Measurements from ENCODE around the gene TNFRSF4. TPM values are rescaled to one million over a fixed set of nuclear protein-coding genes. Genes with fewer than 3 reads are reported as not detected.

The TNFRSF4 gene
- total RNA-seq, 1 experiment from 2014 or later, result 0.17 TPM

GRCh38 chr1:1170215-1171091, 43.5 kb downstream of the TNFRSF4 start:
- DNase-seq (ENCODE audit: low read depth), result no peak

DNA sequence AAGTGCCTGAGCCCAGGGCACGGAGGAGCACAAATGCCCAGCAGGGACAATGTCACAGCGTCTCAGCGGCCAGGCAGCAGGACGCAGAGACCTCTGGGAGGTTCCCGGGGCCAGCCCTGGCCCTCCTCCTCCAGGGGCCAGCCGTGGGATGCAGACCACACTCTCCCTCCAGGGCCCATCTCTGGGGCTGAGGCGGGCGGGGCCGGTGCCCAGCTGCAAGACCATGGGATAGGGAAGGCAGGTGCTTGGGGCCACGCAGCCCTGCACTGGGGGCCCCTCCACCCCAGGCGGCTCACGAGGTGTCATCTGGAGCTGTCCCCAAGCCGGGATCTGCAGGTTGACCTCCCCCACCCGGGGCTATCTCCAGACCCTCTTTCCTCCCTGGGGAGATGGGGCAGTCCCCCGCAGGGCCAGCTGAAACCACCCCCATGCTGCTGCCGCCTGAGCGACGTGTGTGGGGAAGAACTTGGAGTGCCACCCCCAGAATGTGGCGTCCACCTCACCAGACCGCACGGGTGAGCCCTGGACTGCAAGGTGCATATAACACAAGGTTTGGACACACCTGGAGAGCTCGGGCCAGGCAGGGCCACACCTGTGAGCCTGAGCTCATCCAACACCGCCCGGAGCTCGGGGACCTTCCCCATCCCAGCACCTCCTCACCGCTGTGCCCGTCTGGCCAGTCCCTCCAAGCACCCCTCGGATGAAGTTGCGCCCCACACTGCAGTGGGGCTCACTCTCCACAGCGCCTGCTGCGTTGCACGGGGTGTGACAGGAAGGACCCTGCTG, 44.3 kb downstream of the TNFRSF4 start:
- no peak for DNase-seq (ENCODE audit: low read depth)

- DNase-seq (ENCODE audit: low read depth), result no peak
Observed at GRCh38 chr1:1168451-1169411, 45.2 kb downstream of the TNFRSF4 start.

DNA sequence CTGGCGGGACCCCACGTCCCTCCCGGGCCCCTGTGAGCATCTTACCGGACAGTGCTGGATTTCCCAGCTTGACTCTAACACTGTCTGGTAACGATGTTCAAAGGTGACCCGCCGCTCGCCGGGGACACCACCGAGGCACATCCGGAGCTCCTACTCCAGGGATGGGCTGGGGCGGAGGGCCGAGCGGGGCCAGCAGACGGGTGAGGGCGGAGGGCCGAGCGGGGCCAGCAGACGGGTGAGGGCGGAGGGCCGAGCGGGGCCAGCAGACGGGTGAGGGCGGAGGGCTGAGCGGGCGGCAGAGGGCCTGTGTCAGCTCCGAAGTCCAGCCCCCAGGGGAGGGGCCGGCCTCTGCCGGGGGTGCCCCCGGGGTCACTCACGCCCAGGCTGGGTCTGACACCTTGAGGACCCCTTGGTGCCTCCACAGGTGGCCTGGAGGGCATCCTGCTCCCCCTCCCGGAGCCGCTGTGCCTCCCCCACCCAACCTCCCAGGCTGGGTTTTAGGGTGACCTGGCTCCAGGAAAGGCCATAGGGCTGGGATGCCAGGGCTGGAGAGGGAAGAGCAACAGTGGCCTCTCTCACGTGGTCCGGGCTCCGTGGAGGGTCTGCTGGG, 46.0 kb downstream of the TNFRSF4 start:
- no peak for DNase-seq (ENCODE audit: low read depth)

- DNase-seq (ENCODE audit: low read depth), result no peak
Observed at GRCh38 chr1:1167398-1167821, 46.5 kb downstream of the TNFRSF4 start.

GRCh38 chr1:1166642-1167397, 47.1 kb downstream of the TNFRSF4 start:
- DNase-seq (ENCODE audit: low read depth), result no peak

DNA sequence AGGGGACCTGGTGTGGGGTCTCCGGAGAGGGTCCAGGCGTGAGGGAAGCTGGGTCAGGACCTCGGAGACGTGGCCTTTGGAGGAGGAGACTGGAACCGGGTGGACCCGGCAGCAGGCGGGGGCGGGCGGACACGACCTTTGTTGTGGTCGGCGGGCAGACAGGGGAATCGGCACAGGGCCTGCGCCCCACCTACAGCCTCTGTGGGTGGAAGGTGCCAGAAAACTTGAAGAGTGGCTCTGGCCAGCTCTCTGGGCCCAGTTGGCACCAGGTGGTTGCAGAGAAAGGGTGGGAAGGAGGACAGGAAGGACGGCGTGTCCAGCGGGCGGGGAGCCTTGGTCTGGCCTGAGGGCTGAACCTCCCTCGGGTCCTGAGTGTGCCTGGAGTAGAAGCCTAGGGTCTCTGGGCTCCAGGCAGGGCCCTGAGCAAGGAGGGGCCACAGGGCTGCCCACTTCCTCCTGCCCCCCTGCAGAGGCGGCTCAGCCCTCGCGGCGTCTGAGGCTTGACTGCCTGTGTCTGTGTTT, 48.0 kb downstream of the TNFRSF4 start:
- DNase-seq (ENCODE audit: low read depth), result no peak

DNA sequence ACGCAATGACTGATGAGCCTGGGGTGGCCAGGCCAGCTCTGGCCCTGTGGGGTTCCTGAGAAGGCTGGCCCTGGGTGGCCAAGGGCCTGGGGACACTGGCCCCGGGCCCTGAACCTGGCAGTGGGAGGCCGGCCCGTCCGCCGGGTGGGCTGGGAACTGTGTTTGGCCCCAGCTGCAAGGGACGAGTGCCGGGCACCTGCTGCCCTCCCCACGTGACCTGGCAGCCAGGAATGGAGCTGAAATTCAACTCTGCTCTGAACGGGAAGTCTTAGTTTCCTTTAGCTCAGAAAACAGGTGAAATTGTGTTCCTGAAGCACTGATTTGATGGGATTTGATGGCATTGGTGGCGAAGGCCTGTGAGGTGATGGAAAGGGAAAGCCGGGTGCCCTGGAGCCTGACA, 48.5 kb downstream of the TNFRSF4 start:
- no peak for DNase-seq (ENCODE audit: low read depth)

- DNase-seq (ENCODE audit: low read depth), result no peak
Observed at GRCh38 chr1:1164701-1165451, 49.1 kb downstream of the TNFRSF4 start.

- DNase-seq (ENCODE audit: low read depth), result no peak
Observed at GRCh38 chr1:1164361-1164700, 49.6 kb downstream of the TNFRSF4 start.

DNA sequence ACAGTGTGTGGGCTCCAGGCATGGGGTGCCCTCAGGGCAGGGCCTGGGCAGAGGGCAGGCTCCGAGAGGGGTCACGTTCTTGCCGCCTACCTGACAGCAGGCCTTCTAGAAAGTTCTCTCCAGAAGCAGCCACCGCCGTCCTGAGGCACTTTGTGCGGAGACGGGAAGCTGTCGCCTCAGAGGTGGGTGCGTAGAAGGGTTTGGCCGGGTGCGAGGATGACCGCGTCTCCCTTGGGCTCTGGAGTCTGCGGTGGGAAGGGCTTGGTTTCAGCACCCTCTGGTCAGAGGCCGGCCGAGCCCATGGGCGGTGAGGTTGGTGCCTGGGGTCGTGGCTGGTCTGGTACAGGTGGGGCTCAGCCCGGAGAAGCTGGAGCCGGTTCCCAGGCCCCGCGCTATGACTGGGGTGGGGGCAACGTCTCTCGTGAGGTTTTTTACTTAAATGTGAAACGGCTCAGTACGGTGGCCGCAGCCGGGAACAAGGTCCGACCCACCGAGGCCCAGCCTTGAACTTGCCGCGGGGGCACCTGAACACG, 50.3 kb downstream of the TNFRSF4 start:
- DNase-seq (ENCODE audit: low read depth), result no peak

DNA sequence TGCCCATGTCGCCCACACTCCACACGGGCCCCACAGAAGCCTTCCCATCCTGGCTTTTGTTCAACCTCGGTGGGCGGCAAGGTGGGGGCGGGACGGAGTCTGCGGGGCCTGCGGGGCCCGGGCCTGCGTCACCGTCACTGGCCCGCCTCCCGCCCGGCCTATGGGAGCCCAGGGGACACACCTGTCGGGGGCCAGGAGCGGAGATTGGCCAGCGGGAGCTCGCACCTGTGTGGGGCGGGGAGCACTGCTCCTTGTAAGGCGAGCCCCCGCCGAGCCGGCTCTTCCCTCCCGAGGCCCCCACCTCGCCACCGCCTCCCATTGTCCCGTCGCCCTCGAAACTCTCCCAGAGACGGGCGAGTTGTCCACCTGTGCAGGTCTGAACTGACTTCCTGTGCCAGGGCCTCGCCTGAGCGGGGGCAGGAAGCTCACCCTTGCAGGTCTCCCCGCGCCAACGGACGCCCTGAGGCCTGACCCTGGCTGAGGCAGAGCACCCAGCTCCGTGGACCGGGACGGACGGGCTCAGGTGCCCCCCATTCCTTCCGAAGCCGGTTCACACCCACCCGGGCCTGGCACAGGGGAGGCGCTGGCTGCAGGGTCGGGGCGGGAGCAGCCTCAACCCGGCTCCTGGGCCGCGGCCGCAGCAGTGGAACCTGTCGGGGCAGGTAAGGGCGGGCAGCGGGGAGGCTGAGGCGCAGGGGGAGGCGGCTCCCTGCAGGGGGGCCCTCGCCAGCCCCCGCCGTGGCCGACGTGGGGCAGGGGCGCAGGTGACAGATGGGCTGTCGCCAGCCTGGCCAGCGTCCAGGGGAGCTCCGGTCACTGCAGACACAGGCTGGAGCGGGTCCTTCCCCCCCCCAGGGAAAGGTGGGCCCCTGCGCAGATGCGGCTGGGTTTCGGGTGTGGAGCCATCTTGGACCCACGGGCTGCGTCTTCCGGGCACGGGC, 51.1 kb downstream of the TNFRSF4 start:
- no peak for DNase-seq (ENCODE audit: low read depth)

DNA sequence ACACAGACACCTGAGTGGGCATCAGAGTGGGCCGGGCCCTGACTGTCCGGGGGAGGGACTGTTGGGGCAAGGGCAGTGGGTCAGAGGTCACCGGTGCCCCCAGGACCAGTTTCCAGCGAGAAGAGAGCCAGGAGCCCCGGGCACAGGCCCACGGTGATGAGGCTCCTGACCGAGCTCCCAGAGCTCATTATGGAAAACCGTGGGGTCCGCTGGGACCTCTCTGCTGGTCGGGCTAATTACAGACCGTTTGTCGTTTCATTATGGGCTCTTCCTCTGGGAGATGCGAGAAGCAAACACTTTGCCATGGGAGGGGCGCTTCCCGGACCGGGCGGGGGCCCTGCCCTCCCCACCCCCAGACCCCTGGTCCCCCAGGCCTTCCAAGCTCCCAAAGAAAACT, 52.3 kb downstream of the TNFRSF4 start:
- DNase-seq (ENCODE audit: low read depth), result no peak

Other genes with a start within 250 kb of the TNFRSF4 start
- gene PLEKHN1, start 247.7 kb downstream of the TNFRSF4 start, total RNA-seq (2014; rRNA removed), result 0.19 and 0.40 TPM in 2 replicates
- not detected in 2 replicates for gene PERM1, start 232.1 kb downstream of the TNFRSF4 start, total RNA-seq (2014; rRNA removed)
- 2.4 and 2.9 TPM in 2 replicates for gene HES4, start 214.1 kb downstream of the TNFRSF4 start, total RNA-seq (2014; rRNA removed)
- gene ISG15, start 200.7 kb downstream of the TNFRSF4 start, total RNA-seq (2014; rRNA removed), result 77.6 and 161 TPM in 2 replicates
- 13.3 and 15.5 TPM in 2 replicates for gene AGRN, start 194.0 kb downstream of the TNFRSF4 start, total RNA-seq (2014; rRNA removed)
- not detected in 2 replicates for gene RNF223, start 139.8 kb downstream of the TNFRSF4 start, total RNA-seq (2014; rRNA removed)
- gene C1orf159, start 98.1 kb downstream of the TNFRSF4 start, total RNA-seq (2014; rRNA removed), result 18.8 and 26.5 TPM in 2 replicates
- gene TTLL10, start 40.3 kb downstream of the TNFRSF4 start, total RNA-seq (2014; rRNA removed), result not detected in 2 replicates
- gene TNFRSF18, start 7.6 kb downstream of the TNFRSF4 start, total RNA-seq (2014; rRNA removed), result not detected in 2 replicates
- gene SDF4, start 17.8 kb upstream of the TNFRSF4 start, total RNA-seq (2014; rRNA removed), result 142 and 150 TPM in 2 replicates
- 58.0 and 58.3 TPM in 2 replicates for gene B3GALT6, start 18.1 kb upstream of the TNFRSF4 start, total RNA-seq (2014; rRNA removed)
- gene C1QTNF12, start 32.6 kb upstream of the TNFRSF4 start, total RNA-seq (2014; rRNA removed), result 0.57 TPM in 1 of 2 replicates, not detected in the other
- gene UBE2J2, start 59.7 kb upstream of the TNFRSF4 start, total RNA-seq (2014; rRNA removed), result 57.4 and 62.3 TPM in 2 replicates
- 1.5 and 4.1 TPM in 2 replicates for gene SCNN1D, start 66.3 kb upstream of the TNFRSF4 start, total RNA-seq (2014; rRNA removed)
- 71.0 and 76.4 TPM in 2 replicates for gene ACAP3, start 93.8 kb upstream of the TNFRSF4 start, total RNA-seq (2014; rRNA removed)
- 31.8 and 34.3 TPM in 2 replicates for gene PUSL1, start 94.4 kb upstream of the TNFRSF4 start, total RNA-seq (2014; rRNA removed)
- 76.0 and 85.4 TPM in 2 replicates for gene INTS11, start 110.5 kb upstream of the TNFRSF4 start, total RNA-seq (2014; rRNA removed)
- gene CPTP, start 110.6 kb upstream of the TNFRSF4 start, total RNA-seq (2014; rRNA removed), result 27.7 and 28.9 TPM in 2 replicates
- 0.06 TPM in 1 of 2 replicates, not detected in the other for gene TAS1R3, start 117.1 kb upstream of the TNFRSF4 start, total RNA-seq (2014; rRNA removed)
- 85.6 and 86.6 TPM in 2 replicates for gene DVL1, start 135.3 kb upstream of the TNFRSF4 start, total RNA-seq (2014; rRNA removed)
- 292 and 326 TPM in 2 replicates for gene MXRA8, start 144.4 kb upstream of the TNFRSF4 start, total RNA-seq (2014; rRNA removed)
- gene AURKAIP1, start 161.1 kb upstream of the TNFRSF4 start, total RNA-seq (2014; rRNA removed), result 226 and 234 TPM in 2 replicates
- gene CCNL2, start 185.2 kb upstream of the TNFRSF4 start, total RNA-seq (2014; rRNA removed), result 118 and 127 TPM in 2 replicates
- gene MRPL20, start 193.1 kb upstream of the TNFRSF4 start, total RNA-seq (2014; rRNA removed), result 126 and 134 TPM in 2 replicates
- gene ANKRD65, start 207.1 kb upstream of the TNFRSF4 start, total RNA-seq (2014; rRNA removed), result not detected in 2 replicates
- gene VWA1, start 221.5 kb upstream of the TNFRSF4 start, total RNA-seq (2014; rRNA removed), result 1.1 TPM in 2 replicates
- gene ATAD3C, start 235.5 kb upstream of the TNFRSF4 start, total RNA-seq (2014; rRNA removed), result not detected in 2 replicates

All from LHCN-M2 (cell line).